ENCODE measurements around the gene SNX13.

GRCh38 chr7:17802056-17802455 lies 138.2 kb downstream of the SNX13 start:
- TF ChIP-seq, protein P1, sequence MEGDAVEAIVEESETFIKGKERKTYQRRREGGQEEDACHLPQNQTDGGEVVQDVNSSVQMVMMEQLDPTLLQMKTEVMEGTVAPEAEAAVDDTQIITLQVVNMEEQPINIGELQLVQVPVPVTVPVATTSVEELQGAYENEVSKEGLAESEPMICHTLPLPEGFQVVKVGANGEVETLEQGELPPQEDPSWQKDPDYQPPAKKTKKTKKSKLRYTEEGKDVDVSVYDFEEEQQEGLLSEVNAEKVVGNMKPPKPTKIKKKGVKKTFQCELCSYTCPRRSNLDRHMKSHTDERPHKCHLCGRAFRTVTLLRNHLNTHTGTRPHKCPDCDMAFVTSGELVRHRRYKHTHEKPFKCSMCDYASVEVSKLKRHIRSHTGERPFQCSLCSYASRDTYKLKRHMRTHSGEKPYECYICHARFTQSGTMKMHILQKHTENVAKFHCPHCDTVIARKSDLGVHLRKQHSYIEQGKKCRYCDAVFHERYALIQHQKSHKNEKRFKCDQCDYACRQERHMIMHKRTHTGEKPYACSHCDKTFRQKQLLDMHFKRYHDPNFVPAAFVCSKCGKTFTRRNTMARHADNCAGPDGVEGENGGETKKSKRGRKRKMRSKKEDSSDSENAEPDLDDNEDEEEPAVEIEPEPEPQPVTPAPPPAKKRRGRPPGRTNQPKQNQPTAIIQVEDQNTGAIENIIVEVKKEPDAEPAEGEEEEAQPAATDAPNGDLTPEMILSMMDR (IDR thresholded peaks at IDR 0.05), result no peak
- TF ChIP-seq POLR2A (IDR thresholded peaks at IDR 0.05) (no peak), EP300 (IDR thresholded peaks at IDR 0.05) (no peak), POLR2AphosphoS5 (IDR thresholded peaks at IDR 0.05) (no peak)

All from sigmoid colon (tissue), 4 donors.